CD4-positive, alpha-beta T cell treated with Interleukin-6 at 100 ng/mL for 8 hours (primary cell): Measurements from ENCODE around the gene HYCC2.
"Not testable (repeated sequence)": the region's sequence is repeated elsewhere in the genome, so short reads cannot be mapped to it uniquely, and the experiment has no call there.

ENCODE experiments used
- DNase-seq: peaks from one replicate; pipeline ENCODE4 v3.0.0-alpha.2; 2020; ENCODE audit warnings: mixed read lengths, low spot score

Gene HYCC2

DNA sequence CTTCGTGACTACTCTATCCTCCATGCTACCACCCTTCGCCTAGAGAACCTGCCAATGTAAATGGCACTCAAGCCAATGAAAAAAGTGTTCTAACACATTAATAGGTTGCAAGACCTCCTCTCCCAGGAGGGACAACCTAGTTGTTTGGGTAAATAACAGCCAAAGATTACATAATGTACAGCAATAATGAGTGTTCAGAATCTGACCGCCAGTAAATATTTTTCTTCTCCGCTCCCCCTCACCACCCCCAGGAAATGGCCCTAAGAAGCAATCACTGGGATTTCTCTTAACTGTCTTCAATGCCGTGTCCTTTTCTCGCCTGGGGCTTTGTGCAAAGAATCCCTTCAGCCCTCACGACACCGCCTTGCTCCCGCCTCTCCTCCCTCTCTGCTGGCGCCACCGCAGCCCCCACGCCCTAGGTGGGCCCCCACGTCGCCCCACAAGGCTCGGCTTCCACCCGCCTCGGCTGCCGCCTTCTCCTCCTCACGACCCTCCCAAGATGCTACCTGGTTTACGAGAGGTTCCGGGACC is 458 bp downstream of the HYCC2 start:
- no peak for DNase-seq

DNA sequence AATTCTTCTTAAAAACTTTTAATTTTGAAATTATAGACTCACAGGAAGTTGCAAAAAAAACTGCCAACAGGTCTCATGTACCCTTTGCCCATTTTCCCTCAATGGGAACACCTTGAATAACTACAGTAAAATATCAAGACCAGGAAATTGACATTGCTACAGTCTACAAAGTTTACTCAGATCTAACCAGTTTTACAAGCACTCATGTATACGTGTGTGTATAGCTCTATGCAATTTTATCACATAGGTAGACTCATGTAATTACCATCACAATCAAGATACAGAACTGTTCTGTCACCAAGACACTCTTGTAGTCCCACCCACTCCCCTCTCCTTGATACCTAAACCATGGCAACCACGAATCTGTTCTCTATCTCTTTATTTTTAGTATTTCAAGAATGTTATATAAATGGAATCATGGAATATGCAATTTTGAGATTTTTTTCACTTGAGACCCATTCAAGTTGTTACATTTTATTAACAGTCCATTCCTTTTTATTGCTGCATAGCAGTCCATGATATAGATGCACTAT is 6.6 kb downstream of the HYCC2 start:
- DNase-seq, result no peak

DNA sequence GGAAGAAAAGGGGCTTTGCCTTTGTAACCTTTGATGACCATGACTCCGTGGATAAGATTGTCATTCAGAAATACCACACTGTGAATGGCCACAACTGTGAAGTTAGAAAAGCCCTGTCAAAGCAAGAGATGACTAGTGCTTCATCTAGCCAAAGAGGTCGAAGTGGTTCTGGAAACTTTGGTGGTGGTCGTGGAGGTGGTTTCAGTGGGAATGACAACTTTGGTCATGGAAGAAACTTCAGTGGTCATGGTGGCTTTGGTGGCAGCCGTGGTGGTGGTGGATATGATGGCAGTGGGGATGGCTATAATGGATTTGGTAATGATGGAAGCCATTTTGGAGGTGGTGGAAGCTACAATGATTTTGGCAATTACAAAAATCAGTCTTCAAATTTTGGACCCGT is 8.0 kb downstream of the HYCC2 start:
- not testable (repeated sequence) for DNase-seq

DNA sequence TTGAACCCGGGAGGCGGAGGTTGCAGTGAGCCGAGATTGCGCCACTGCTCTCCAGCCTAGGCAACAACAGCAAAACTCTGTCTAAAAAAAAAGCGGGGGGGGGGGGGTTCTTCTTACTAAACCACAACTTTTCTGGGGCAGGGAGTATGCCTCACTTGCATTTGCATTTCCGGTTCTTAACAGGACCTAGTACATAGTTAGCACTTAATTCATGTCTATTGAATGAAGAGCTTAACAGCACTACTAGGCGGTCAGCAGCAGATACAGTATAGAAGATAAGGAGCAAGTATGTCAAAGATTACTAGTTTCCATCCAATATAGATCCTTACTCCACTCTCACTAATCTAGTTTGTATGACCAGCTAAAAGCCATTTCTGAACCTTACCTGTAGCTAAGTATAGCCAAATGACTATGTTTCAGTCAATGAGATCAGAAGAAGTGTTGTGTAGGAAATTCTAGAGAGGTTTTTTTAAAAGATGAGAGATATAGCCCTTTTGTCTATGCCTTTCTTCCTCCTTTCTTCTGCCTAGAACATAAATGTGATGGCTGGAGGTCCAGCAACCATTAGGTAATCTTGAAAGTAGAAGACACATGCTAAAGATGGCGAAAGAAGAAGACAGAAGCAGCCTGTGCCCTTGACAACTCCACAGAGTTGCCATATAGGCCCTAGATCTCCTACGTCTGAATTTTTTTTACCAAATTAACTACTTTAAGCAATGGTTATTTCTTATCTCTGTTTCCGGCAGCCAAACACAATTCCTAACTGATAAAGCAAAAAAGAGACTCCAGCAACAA is 11.3 kb downstream of the HYCC2 start:
- DNase-seq, result no peak

DNA sequence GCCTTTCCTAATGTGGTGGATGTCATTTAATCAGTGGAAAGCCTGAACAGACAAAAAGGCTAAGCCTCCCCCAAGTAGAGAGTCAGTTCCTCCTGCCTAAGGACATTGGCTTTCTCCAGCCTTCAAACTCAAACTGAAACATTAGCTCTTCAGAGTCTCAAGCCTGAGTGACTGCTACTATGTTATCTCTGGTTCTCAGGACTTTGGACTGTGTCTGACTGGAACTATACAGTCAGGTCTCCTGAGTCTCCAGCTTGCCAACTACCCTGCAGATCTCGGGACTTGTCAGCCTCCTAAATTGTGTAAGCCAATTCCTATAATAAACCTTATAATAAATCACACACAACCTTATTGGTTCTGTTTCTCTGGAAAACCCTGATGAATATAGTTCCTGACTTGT is 12.6 kb downstream of the HYCC2 start:
- no peak for DNase-seq

DNA sequence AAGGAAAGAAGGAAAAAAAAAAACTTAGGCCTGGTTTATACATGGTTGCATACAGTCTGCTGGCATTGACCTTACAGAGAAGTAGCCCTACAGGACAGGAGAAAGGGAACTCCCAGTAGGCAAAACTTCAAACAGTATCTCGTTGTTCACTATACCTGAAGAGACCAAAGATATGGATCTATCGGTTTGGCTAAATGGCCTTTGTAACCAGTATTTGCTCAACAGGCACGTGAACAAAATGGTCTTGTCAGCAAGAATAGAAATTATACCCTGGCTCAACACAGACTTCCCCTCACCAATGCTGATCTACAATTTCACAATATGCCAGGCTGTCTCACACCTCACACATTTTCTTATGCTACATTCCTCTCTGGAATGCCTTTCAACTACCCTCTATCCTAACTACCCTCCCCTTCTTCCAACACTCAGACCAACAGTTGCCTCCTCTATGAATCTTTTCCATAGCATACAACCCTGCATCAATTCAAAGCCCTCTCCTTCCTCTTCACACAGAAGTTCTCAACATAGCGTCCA is 13.7 kb downstream of the HYCC2 start:
- DNase-seq, result no peak

DNA sequence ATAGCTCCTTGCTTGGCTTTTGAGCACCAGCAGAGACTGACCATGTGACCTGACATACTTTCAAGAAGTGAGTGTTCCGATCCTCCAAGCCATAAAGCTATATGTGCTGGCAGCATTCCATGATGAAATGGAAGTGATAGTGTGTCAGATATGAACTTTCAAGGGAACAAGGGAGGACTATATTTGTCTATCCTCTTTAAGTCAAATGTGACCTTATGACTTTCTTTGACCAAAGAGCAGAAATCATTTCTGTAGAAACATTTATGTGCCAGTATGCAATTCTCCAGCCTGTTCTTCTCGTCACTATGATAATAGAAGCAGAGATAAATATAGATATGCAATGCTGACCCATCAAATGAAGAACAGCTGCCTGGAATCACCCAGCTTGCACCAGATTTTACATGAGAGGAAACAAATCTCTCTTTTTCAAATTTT is 14.4 kb downstream of the HYCC2 start:
- no peak for DNase-seq

DNA sequence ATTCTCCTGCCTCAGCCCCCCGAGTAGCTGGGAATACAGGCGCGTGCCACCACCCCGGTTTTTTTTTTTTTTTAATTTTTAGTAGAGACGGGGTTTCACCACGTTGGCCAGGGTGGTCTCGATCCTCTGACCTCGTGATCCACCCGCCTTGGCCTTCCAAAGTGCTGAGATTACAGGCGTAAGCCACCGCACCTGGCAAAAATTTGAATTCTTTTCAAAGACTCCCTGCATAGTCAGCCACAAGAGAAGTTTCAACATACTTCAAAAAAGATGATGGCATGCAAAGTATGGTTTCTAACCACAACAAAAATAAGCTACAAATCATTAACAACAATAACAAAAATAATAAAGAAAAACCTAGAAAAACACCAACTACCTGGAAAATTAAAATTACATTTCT is 22.0 kb downstream of the HYCC2 start:
- no peak for DNase-seq

DNA sequence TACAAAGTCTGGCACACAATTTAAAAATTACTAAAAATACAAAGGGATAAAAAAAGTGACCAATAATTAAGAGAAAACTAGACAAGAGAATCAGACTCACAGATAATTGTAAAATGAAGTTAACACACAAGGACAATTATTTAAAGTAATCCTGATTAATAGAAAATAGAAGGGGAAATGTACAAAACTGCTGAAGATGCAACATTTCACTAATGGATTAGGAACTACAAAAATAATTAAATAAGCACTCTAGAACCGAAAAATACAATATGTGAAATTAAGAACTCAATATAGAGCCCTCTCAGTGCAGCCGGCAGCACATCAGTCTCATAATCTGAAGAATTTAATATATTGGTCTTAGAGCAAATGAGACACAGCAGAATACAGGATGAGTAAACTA is 24.6 kb downstream of the HYCC2 start:
- DNase-seq, result no peak

DNA sequence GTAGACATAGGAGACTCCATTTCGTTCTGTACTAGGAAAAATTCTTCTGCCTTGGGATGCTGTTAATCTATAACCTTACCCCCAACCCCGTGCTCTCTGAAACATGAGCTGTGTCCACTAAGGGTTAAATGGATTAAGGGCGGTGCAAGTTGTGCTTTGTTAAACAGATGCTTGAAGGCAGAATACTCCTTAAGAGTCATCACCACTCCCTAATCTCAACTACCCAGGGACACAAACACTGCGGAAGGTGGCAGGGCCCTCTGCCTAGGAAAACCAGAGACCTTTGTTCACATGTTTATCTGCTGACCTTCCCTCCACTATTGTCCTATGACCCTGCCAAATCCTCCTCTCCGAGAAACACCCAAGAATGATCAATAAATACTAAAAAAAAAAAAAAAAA is 28.4 kb downstream of the HYCC2 start:
- DNase-seq, result not testable (repeated sequence)

DNA sequence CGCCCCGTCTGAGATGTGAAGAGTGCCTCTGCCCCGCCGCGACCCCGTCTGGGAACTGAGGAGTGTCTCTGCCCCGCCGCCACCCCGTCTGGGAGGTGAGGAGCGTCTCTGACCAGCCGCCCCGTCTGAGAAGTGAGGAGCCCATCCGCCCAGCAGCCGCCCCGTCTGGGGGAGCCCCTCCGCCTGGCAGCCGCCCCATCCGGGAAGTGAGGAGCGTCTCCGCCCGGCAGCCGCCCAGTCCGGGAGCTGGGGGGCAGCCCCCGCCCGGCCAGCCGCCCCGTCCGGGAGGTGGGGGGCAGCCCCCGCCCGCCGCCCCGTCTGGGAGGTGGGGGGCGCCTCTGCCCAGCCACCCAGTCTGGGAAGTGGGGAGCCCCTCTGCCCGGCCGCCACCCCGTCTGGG is 29.0 kb downstream of the HYCC2 start:
- not testable (repeated sequence) for DNase-seq

DNA sequence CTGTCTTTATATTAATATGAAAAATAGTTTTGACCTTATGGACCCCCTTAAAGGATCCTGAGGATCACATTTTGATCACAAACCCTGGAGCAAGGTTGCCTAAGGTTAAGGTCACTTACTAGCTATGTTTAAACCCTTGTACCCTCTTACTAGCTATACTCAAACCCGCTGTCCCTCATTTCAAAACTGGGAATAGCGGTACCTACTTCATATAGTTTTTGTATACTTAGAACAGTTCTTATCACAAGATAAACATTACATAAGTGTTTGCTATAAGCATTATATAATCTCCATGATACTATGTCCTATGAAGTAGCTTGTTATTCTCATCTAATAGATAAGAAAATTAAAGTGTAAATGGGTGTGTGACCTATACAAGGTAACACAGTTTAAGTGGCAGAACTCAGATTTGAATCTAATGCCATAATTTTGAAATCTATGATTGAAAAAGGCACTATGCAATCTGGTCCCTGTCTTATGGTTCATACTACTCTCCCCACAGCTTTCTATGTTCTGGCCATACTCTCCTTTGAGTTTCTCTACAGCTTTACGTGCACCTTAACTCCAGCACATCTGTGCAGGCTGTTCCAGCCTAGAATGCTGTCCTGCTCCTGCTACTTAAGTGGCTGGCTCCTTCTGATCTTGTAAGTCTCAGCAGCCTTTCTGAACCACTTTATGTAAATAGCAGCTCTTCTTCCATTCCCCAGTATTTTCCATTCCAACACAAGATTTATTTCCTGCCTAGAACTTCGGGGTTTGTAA is 30.4 kb downstream of the HYCC2 start:
- no peak for DNase-seq

DNA sequence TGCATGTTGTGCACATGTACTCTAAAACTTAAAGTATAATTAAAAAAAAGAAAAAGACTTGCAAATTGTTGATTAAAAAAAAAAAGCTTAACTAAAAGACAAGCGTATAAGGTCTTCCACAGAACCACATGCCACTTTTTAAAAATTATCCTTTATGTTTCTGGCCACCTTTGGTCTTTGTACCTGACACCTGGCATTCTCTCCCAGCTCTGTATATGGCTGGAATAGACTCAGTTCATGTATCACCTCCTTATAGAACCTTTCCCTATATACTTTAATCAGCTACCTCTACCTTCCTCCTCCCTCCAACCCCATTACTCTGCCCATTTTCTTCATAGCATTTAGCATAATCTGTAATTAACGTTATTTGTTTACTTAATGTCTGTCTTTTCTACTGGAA is 32.6 kb downstream of the HYCC2 start:
- no peak for DNase-seq

DNA sequence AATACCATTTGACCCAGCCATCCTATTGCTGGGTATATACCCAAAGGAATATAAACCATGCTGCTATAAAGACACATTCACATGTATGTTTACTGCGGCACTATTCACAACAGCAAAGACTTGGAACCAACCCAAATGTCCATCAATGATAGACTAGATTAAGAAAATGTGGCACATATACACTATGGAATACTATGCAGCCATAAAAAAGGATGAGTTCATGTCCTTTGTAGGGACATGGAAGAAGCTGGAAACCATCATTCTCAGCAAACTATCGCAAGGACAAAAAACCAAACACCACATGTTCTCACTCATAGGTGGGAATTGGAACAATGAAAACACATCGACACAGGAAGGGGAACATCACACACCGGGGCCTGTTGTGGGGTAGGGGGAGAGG is 33.1 kb downstream of the HYCC2 start:
- DNase-seq, result not testable (repeated sequence)

DNA sequence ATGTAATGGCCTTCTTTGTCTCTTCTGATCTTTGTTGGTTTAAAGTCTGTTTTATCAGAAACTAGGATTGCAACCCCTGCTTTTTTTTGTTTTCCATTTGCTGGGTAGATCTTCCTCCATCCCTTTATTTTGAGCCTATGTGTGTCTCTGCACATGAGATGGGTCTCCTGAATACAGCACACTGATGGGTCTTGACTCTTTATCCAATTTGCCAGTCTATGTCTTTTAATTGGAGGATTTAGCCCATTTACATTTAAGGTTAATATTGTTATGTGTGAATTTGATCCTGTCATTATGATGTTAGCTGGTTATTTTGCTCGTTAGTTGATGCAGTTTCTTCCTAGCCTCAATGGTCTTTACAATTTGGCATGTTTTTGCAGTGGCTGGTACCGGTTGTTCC is 37.1 kb downstream of the HYCC2 start:
- not testable (repeated sequence) for DNase-seq

DNA sequence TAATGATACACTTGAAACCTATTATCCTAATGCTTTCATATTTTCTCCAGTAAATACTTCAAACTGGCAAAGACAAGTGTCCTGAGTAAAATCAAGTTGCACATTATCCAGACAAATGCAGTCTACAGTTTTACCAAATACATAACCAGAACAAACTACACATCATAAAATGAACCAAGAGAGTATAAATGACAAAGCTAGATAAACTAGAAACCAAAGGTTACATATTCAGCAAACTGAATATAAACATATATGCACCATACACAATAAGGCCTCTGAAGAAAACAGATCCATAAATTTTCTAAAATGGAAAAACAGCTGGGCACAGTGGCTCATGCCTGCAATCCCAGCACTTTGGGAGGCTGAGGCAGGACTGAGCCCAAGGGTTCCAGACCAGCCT is 47.0 kb downstream of the HYCC2 start:
- no peak for DNase-seq

DNA sequence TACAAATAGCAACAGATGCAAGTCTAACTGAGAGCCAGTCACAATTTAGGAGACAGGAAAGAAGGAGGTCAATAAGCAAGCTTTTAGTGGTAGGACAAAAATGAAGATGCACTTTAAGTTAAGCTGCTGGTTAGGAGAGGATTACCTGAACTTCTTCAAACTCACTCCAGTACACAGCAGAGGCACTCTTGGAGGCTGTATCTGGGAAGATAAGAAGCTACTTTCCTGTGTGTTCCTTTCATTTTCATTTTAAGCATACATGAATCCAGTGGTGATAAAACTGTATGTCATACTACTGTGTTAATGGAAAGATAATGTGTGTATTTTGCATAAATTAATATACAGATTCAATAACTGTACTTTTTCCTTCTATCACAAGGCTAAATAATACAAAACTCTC is 49.6 kb downstream of the HYCC2 start:
- DNase-seq, result no peak
